Endodermal cell (in vitro differentiated cells): ENCODE measurements around the gene GCH1. TPM values are rescaled to one million over a fixed set of nuclear protein-coding genes. Genes with fewer than 3 reads are reported as not detected.

Source experiments
- DNase-seq: peaks from one replicate; pipeline ENCODE4 v3.0.0-alpha.2; 2017
- H3K27ac ChIP-seq: 2 replicates; pipeline ENCODE4 v1.5.1; 2013; ENCODE audit warnings: mild to moderate bottlenecking, low read depth, low read length, moderate library complexity
- H3K27me3 ChIP-seq: 2 replicates; pipeline ENCODE4 v1.6.1; 2013; ENCODE audit warnings: mild to moderate bottlenecking, low read length, moderate library complexity; ENCODE audit not compliant: insufficient read depth, control insufficient read depth, poor library complexity, severe bottlenecking
- H3K36me3 ChIP-seq: 2 replicates; pipeline ENCODE4 v1.7.0; 2013; ENCODE audit warnings: mild to moderate bottlenecking, low read length, moderate library complexity; ENCODE audit not compliant: control insufficient read depth, insufficient read depth
- H3K4me1 ChIP-seq: one replicate; pipeline ENCODE4 v1.7.0; 2013; ENCODE audit warnings: low read length; ENCODE audit not compliant: control insufficient read depth, insufficient read depth
- H3K4me3 ChIP-seq: 2 replicates; pipeline ENCODE4 v1.5.1; 2013; ENCODE audit warnings: mild to moderate bottlenecking, low read length, moderate library complexity
- H3K9ac ChIP-seq: 2 replicates; pipeline ENCODE4 v1.6.1; 2013; ENCODE audit warnings: mild to moderate bottlenecking, low read length, moderate library complexity; ENCODE audit not compliant: poor library complexity, severe bottlenecking; ENCODE audit errors: extremely low read depth
- H3K9me3 ChIP-seq: 2 replicates; pipeline ENCODE4 v1.6.1; 2013; ENCODE audit warnings: mild to moderate bottlenecking, low read length, moderate library complexity; ENCODE audit not compliant: control insufficient read depth
- H3K27ac Mint-ChIP-seq: 2 replicates; pipeline ENCODE4 v1.8.0; 2020; ENCODE audit warnings: mixed read lengths
- H3K27me3 Mint-ChIP-seq: 2 replicates; pipeline ENCODE4 v1.8.0; 2021; ENCODE audit warnings: mild to moderate bottlenecking, mixed read lengths; ENCODE audit not compliant: insufficient read depth
- H3K36me3 Mint-ChIP-seq: 2 replicates; pipeline ENCODE4 v1.8.0; 2020; ENCODE audit warnings: low read depth, mixed read lengths
- H3K4me1 Mint-ChIP-seq: 2 replicates; pipeline ENCODE4 v1.8.0; 2020; ENCODE audit warnings: mixed read lengths
- H3K4me3 Mint-ChIP-seq: 2 replicates; pipeline ENCODE4 v1.8.0; 2020; ENCODE audit warnings: mild to moderate bottlenecking, moderate library complexity, mixed read lengths
- H3K9me3 Mint-ChIP-seq: 2 replicates; pipeline ENCODE4 v1.8.0; 2020; ENCODE audit warnings: mild to moderate bottlenecking, mixed read lengths
- WGBS, 2 experiments: methylation state at CpG; one replicate each; pipeline versions ENCODE4 v1.1.5 to v1.1.7; 2013; ENCODE audit warnings: missing lambda C conversion rate in 2 of 2, mixed read lengths in 1 of 2; ENCODE audit not compliant: insufficient coverage in 1 of 2, insufficient read length in 1 of 2; 5-methylcytosine and 5-hydroxymethylcytosine counted together
- total RNA-seq, 2 donors: library from RNA; stranded (reverse); fragmentation: NEBNext Ultra II Directional in 1 of 2; extraction: Animal tissue kit (Norgen Biotek cat#: 25700) in 1 of 2; gene quantifications; 2 replicates in 1 of 2; 3 replicates in 1 of 2; pipeline ENCODE4 v1.2.1, GENCODE V29; 2021
- TF ChIP-seq, protein P1 (sequence below): fragments of 200-600 bp; sonication (generic); conservative IDR thresholded peaks from 2 replicates; pipeline ENCODE4 v1.5.0; 2021; ENCODE audit warnings: antibody characterized with exemption, mild to moderate bottlenecking

Gene GCH1
- total RNA-seq, 2 donors from 2014 or later, result 18.3 to 18.7 TPM

DNA sequence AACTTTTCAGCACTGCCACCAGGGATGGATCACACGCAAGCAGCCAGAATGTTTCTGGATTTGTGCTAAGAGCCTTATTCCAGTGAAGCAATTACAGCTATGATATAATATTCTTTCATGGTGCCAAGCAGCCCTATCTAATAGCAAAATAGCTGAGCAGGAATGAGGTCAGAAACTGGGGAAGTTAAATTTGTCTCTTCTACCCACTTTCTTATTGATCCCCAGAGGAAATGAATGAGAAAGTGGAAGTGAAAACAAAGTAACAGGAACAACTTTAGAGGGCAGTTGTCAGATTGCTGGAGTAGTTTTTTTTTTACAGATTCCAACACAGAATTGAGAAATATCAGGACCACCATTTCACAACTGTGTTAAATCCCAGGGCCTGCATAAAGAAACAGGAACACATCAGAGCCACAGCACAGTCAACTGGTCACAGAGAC lies 44.8 kb downstream of the GCH1 start:
- Histone ChIP-seq H3K36me3 (peaks cover 12% of the 10 kb centered on the region), H3K9ac (no peak overlapping the region), H3K27ac (no peak overlapping the region), H3K4me1 (no peaks in the 10 kb centered on the region), H3K9me3 (no peaks in the 10 kb centered on the region), H3K4me3 (no peak overlapping the region), H3K27me3 (no peaks in the 10 kb centered on the region)
- Mint-ChIP-seq H3K9me3 (no peaks in the 10 kb centered on the region), H3K4me3 (no peak overlapping the region), H3K27ac (no peak overlapping the region), H3K27me3 (no peaks in the 10 kb centered on the region), H3K36me3 (peaks cover 7% of the 10 kb centered on the region), H3K4me1 (peaks cover 7% of the 10 kb centered on the region)
- TF ChIP-seq, protein P1, sequence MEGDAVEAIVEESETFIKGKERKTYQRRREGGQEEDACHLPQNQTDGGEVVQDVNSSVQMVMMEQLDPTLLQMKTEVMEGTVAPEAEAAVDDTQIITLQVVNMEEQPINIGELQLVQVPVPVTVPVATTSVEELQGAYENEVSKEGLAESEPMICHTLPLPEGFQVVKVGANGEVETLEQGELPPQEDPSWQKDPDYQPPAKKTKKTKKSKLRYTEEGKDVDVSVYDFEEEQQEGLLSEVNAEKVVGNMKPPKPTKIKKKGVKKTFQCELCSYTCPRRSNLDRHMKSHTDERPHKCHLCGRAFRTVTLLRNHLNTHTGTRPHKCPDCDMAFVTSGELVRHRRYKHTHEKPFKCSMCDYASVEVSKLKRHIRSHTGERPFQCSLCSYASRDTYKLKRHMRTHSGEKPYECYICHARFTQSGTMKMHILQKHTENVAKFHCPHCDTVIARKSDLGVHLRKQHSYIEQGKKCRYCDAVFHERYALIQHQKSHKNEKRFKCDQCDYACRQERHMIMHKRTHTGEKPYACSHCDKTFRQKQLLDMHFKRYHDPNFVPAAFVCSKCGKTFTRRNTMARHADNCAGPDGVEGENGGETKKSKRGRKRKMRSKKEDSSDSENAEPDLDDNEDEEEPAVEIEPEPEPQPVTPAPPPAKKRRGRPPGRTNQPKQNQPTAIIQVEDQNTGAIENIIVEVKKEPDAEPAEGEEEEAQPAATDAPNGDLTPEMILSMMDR, result no peak
- DNase-seq, result no peak
- 93% methylated on average over 1 of the region's 1 CpG; no CpG with 5 or more reads in 1 of the 2 experiments for WGBS, 2 experiments

DNA sequence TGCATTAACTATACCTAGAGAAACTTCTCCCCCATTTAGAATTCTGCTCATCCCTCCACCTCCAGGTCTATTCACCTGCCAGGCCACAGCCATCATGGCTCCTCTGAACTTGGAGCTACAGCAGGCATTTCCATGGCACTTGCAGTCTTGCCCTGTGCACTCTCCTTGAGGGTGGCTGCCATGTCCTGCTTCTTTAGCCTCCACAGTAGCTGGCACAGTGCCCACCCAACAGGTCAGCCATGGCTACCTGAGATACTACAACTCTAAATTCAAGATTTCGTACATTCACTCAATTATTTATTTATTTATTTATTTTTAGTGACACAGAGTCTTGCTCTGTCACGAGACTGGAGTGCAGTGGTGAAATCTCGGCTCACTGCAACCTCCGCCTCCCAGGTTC lies 46.5 kb downstream of the GCH1 start:
- Histone ChIP-seq H3K4me3 (no peak overlapping the region), H3K4me1 (no peaks in the 10 kb centered on the region), H3K27me3 (no peaks in the 10 kb centered on the region), H3K9me3 (no peaks in the 10 kb centered on the region), H3K27ac (no peak overlapping the region), H3K36me3 (peaks cover 3% of the 10 kb centered on the region), H3K9ac (no peak overlapping the region)
- H3K27ac Mint-ChIP-seq, result no peak overlapping the region
- H3K9me3 Mint-ChIP-seq, result no peaks in the 10 kb centered on the region
- DNase-seq, result no peak
- peaks cover 6% of the 10 kb centered on the region for H3K36me3 Mint-ChIP-seq
- no peak overlapping the region for H3K4me3 Mint-ChIP-seq
- 95 to 98% methylated on average over 3 of the region's 4 CpGs for WGBS, 2 experiments
- peaks cover 7% of the 10 kb centered on the region for H3K4me1 Mint-ChIP-seq
- TF ChIP-seq, protein P1, result no peak
- no peaks in the 10 kb centered on the region for H3K27me3 Mint-ChIP-seq

DNA sequence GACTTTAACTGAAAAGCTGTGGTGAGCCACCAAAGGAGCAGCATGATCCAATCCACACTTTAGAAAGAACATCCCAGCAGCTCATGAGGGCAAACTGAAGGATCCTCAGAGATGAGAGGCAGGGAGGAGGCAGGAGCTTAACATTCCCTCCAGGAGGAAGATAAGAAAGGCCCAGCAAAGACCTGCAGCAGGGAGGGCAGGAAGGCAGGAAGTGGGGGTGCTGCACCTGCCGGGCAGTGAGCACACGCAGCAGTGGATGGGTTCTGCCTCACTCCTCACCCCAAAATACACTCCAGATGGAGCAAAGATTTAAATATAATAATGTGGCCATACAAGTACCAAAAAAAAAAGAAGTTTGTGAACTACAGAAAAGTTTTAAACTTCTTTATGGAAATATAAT lies 48.4 kb downstream of the GCH1 start:
- no peaks in the 10 kb centered on the region for H3K9me3 ChIP-seq
- no peak overlapping the region for H3K27ac ChIP-seq
- no peak overlapping the region for H3K27ac Mint-ChIP-seq
- H3K27me3 ChIP-seq, result no peaks in the 10 kb centered on the region
- H3K9ac ChIP-seq, result no peak overlapping the region
- peaks cover 10% of the 10 kb centered on the region for H3K36me3 Mint-ChIP-seq
- no peaks in the 10 kb centered on the region for H3K4me1 ChIP-seq
- H3K4me3 Mint-ChIP-seq, result no peak overlapping the region
- no peak overlapping the region for H3K4me3 ChIP-seq
- H3K36me3 ChIP-seq, result no peaks in the 10 kb centered on the region
- TF ChIP-seq, protein P1, result no peak
- WGBS, 2 experiments, result 25% methylated on average over 2 of the region's 2 CpGs; no CpG with 5 or more reads in 1 of the 2 experiments
- peaks cover 7% of the 10 kb centered on the region for H3K4me1 Mint-ChIP-seq
- peaks cover 3% of the 10 kb centered on the region for H3K9me3 Mint-ChIP-seq
- H3K27me3 Mint-ChIP-seq, result no peaks in the 10 kb centered on the region
- peak; percentile 72 for DNase-seq
